Suppressor macrophage treated with lipopolysaccharide for 4 hours (primary cell): ENCODE measurements around the gene PHKG1.
"Not testable (repeated sequence)": the region's sequence is repeated elsewhere in the genome, so short reads cannot be mapped to it uniquely, and the experiment has no call there.

ENCODE experiments used
- DNase-seq: peaks from one replicate; pipeline ENCODE4 v3.0.0-alpha.2; 2020

Gene PHKG1

DNA sequence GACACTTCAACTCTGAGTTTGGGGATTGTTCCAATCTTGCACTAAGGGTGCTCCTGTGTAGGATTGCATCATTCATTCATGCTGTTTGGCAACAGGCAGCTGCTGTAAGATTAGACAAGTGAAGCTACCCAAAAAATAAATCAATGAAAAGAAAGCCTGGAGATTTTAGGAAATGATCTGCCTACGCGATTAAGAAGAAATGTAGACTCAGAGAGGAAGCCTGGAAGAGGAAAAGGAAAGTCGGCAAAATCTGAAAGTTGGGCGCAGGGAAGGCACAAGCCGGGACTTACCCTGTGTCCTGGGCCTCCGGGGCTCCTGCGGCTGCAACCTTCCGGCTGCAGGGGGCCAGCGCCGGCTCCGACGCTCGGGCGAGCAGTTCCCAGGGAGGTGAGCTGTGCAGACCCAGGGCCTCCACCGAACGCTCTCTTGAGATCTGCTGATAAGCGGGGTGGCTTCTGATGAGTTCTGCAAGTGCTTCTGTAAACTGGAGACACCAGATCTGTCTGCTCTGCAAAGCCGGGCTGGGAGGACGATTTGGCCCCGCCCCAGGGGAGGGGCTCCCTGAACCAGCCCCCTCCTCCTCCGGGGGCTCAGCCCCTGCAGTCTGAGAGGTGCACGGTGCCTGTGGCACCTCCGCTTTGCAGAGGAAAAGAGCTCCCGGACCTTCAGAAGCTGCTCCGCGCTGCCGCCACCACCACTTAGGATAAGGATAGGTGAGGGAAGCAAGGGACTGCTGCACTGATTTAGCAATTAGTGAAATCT lies 58.9 kb downstream of the PHKG1 start:
- DNase-seq: peak; percentile 59

DNA sequence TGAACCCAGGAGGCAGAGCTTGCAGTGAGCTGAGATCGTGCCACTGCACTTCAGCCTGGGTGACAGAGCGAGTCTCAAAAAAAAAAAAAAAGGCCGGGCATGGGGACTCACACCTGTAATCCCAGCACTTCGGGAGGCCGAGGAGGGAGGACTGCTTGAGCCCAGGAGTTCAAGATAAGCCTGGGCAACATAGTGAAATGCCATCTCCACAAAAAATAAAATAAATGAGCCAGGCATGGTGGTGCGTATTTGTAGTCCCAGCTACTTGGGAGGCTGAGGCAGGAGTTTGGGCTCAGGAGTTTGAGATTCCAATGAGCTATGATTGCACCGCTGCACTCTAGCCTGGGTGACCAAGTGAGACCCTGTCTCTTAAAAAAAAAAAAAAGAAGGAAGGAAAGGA lies 60.2 kb downstream of the PHKG1 start:
- DNase-seq: not testable (repeated sequence)

DNA sequence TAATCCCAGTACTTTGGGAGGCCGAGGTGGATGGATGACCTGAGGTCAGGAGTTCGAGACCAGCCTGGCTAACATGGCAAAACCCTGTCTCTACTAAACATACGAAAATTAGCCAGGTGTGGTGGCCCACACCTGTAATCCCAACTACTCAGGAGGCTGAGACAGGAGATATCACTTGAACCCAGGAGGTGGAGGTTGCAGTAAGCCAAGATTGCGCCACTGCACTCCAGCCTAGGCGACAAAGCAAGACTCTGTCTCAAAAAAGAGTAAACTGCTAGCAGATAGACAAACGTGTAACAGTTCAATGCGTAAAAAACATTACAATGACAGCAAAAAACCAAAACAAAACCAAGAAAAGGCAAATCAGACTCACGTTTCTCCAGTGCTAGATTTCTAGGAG lies 61.2 kb downstream of the PHKG1 start:
- DNase-seq: not testable (repeated sequence)

DNA sequence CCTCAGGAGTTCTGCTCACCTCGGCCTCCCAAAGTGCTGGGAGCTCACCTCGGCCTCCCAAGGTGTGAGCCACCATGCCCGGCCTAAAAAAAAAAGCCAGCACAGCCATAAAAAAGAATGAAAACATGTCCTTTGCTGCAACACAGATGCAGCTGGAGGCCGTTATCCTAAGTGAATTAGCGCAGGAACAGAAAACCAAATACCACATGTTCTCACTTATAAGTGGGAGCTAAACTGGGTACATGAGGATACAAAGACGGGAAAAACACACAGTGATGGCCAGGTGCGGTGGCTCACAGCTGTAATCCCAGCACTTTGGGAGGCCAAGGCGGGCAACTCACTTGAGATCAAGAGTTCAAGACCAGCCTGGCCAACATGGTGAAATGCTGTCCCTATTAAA lies 62.4 kb downstream of the PHKG1 start:
- DNase-seq: no peak
